PC-3 (cell line): ENCODE results near the gene CHRNA7. TPM values are rescaled to one million over a fixed set of nuclear protein-coding genes. Genes with fewer than 3 reads are reported as not detected.

ENCODE experiments used
- ATAC-seq: fragments of 200-7000 bp; cut with Tn5 transposase; 2 replicates; pipeline ENCODE4 v1.9.1; 2020; ENCODE audit warnings: mild to moderate bottlenecking, moderate library complexity
- BruUV-seq: library from RNA; stranded (reverse); fragments of 400-500 nt; replicated peaks from 2 replicates; lab custom pipeline; 2021; lab: Mats Ljungman, UMichigan
- CTCF ChIA-PET: fragments of 300-600 bp; sonication (Branson Sonifier 250); formaldehyde crosslinking; loops from one replicate; lab custom pipeline; 2022; ENCODE audit warnings: antibody characterized with exemption; lab: Charles Lee
- POLR2A ChIA-PET: fragments of 300-600 bp; sonication (Branson Sonifier 250); formaldehyde crosslinking; loops from one replicate; lab custom pipeline; 2022; ENCODE audit warnings: antibody characterized with exemption; ENCODE audit not compliant: unreplicated experiment; lab: Charles Lee
- DNase-seq: peaks from one replicate; pipeline ENCODE4 v3.0.0-alpha.2; 2015
- H2AFZ ChIP-seq: fragments of 300-600 bp; sonication (generic); 2 replicates; pipeline ENCODE4 v1.6.0; 2016; ENCODE audit warnings: antibody characterized with exemption, low read length
- H3F3A ChIP-seq: fragments of 300-600 bp; sonication (generic); one replicate; pipeline ENCODE4 v1.6.0; 2017; ENCODE audit warnings: antibody characterized with exemption, low read length, control low read depth, mild to moderate bottlenecking; ENCODE audit not compliant: unreplicated experiment
- H3K27ac ChIP-seq: fragments of 300-600 bp; sonication (generic); 2 replicates; pipeline ENCODE4 v1.5.1; 2016; ENCODE audit warnings: mild to moderate bottlenecking, low read length
- H3K27me3 ChIP-seq: fragments of 300-600 bp; sonication (generic); 2 replicates; pipeline ENCODE4 v1.6.1; 2016; ENCODE audit warnings: low read length, mixed read lengths
- H3K36me3 ChIP-seq: fragments of 300-600 bp; sonication (generic); 2 replicates; pipeline ENCODE4 v1.6.1; 2016; ENCODE audit warnings: low read depth, mixed run types, low read length, mixed read lengths
- H3K4me1 ChIP-seq: fragments of 300-600 bp; sonication (generic); 2 replicates; pipeline ENCODE4 v1.5.1; 2016; ENCODE audit warnings: low read length; ENCODE audit not compliant: insufficient read depth
- H3K4me2 ChIP-seq: fragments of 300-600 bp; sonication (generic); 2 replicates; pipeline ENCODE4 v1.6.0; 2016; ENCODE audit warnings: low read length
- H3K4me3 ChIP-seq: fragments of 300-600 bp; sonication (generic); 2 replicates; pipeline ENCODE4 v1.5.1; 2016; ENCODE audit warnings: mild to moderate bottlenecking, low read length, mixed read lengths
- H3K79me2 ChIP-seq: fragments of 300-600 bp; sonication (generic); 2 replicates; pipeline ENCODE4 v1.6.1; 2017; ENCODE audit warnings: low read length, mixed read lengths
- H3K9ac ChIP-seq: fragments of 300-600 bp; sonication (generic); 2 replicates; pipeline ENCODE4 v1.6.0; 2016; ENCODE audit warnings: mild to moderate bottlenecking, low read length
- H3K9me2 ChIP-seq: fragments of 300-600 bp; sonication (generic); replicated peaks from 2 replicates; pipeline ENCODE4 v1.6.1; 2016; ENCODE audit warnings: mixed run types, low read length, mixed read lengths
- H3K9me3 ChIP-seq: fragments of 300-600 bp; sonication (generic); 2 replicates; pipeline ENCODE4 v1.6.1; 2016; ENCODE audit warnings: low read length, mixed read lengths
- H4K20me1 ChIP-seq: fragments of 300-600 bp; sonication (generic); 2 replicates; pipeline ENCODE4 v1.6.1; 2016; ENCODE audit warnings: low read length, mixed read lengths
- EZH2 ChIP-seq: fragments of 300-600 bp; sonication (generic); IDR thresholded peaks from one replicate; pipeline ENCODE4 v1.6.1; 2017; ENCODE audit warnings: antibody characterized with exemption, mild to moderate bottlenecking, low read length; ENCODE audit not compliant: unreplicated experiment
- EZH2phosphoT487 ChIP-seq: fragments of 300-600 bp; sonication (generic); IDR thresholded peaks from 2 replicates; pipeline ENCODE4 v1.6.1; 2018; ENCODE audit warnings: mild to moderate bottlenecking, antibody characterized with exemption, low read length, borderline replicate concordance
- intact Hi-C: fragments of 100-400 bp; cut with micrococcal nuclease; formaldehyde crosslinking; loops from 2 replicates; pipeline ENCODE4 v1.9.0; 2023
- total RNA-seq: library from RNA; depleted of rRNA; stranded (reverse); fragments of >200 nt; gene quantifications from 2 replicates; pipeline ENCODE4 v1.2.3, GENCODE V29; 2014
- TF ChIP-seq, protein P1 (sequence below): fragments of 300-600 bp; sonication (generic); conservative IDR thresholded peaks from 2 replicates; pipeline ENCODE4 v1.5.1; 2017; ENCODE audit warnings: antibody characterized with exemption, low read depth, mild to moderate bottlenecking, low read length

The CHRNA7 gene
- total RNA-seq, 1 experiment from 2014 or later, result 0.73 TPM

GRCh38 chr15:32004249-32004648 lies 26.1 kb upstream of the CHRNA7 start:
- H3K36me3 ChIP-seq, result no peaks in the 10 kb centered on the region
- H3K9me3 ChIP-seq, result no peaks in the 10 kb centered on the region
- peaks cover 5% of the 10 kb centered on the region; the same call in 1 of the 2 replicates for H3K27me3 ChIP-seq
- no TSS peak for BruUV-seq
- H3K4me1 ChIP-seq, result no peaks in the 10 kb centered on the region
- H3K4me2 ChIP-seq, result no peak overlapping the region
- no peak overlapping the region for H3K4me3 ChIP-seq
- no peak overlapping the region for H3K27ac ChIP-seq
- ChIA-PET POLR2A (no interaction called here), CTCF (no interaction called here)
- no peak for DNase-seq
- no peak overlapping the region for H2AFZ ChIP-seq
- no peak for TF ChIP-seq EZH2
- TF ChIP-seq, protein P1, sequence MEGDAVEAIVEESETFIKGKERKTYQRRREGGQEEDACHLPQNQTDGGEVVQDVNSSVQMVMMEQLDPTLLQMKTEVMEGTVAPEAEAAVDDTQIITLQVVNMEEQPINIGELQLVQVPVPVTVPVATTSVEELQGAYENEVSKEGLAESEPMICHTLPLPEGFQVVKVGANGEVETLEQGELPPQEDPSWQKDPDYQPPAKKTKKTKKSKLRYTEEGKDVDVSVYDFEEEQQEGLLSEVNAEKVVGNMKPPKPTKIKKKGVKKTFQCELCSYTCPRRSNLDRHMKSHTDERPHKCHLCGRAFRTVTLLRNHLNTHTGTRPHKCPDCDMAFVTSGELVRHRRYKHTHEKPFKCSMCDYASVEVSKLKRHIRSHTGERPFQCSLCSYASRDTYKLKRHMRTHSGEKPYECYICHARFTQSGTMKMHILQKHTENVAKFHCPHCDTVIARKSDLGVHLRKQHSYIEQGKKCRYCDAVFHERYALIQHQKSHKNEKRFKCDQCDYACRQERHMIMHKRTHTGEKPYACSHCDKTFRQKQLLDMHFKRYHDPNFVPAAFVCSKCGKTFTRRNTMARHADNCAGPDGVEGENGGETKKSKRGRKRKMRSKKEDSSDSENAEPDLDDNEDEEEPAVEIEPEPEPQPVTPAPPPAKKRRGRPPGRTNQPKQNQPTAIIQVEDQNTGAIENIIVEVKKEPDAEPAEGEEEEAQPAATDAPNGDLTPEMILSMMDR, result no peak
- TF ChIP-seq EZH2phosphoT487, result no peak
- ATAC-seq, result no peak
- no peaks in the 10 kb centered on the region for H3F3A ChIP-seq
- intact Hi-C loops, result no loop called here
- H3K79me2 ChIP-seq, result no peaks in the 10 kb centered on the region
- H3K9ac ChIP-seq, result no peak overlapping the region
- H3K9me2 ChIP-seq, result no peaks in the 10 kb centered on the region
- H4K20me1 ChIP-seq, result no peaks in the 10 kb centered on the region

DNA sequence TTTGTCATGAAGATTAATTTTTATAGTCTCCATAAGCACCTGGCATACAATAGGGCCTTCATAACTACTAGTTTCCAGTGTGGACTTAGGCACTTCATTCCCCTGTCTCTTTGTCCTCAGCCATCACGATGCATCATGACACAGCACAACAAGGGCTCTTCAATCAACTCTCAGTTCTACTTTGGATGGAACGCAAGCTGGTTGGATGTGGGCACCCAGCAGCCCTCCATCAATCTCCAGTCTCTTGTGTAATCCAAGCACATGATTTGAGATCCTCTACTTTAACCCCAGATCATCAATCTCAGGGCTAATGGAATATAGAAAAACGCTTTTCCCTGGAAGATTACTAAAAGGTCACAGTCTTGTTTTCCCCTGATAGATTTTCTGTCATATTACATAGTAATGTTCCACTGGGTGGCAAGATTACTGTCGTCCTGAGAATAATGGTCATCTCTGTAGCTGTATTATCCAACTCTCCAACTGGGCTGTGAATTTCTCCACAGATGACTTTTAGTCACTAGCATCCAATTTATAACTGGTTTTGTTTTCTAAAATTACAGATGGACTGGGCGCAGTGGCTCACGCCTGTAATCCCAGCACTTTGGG lies 22.9 kb upstream of the CHRNA7 start:
- Histone ChIP-seq H2AFZ (no peak overlapping the region), H3K79me2 (no peaks in the 10 kb centered on the region), H3F3A (no peaks in the 10 kb centered on the region), H4K20me1 (no peaks in the 10 kb centered on the region), H3K27me3 (peaks cover 7% of the 10 kb centered on the region; the same call in 1 of the 2 replicates), H3K9me3 (no peaks in the 10 kb centered on the region), H3K9me2 (no peaks in the 10 kb centered on the region), H3K4me3 (no peak overlapping the region), H3K4me1 (no peaks in the 10 kb centered on the region), H3K36me3 (no peaks in the 10 kb centered on the region), H3K4me2 (no peak overlapping the region), H3K9ac (no peak overlapping the region), H3K27ac (no peak overlapping the region)
- POLR2A ChIA-PET, result no interaction called here
- CTCF ChIA-PET, result no interaction called here
- no peak for ATAC-seq
- TF ChIP-seq, protein P1, result no peak
- no peak for TF ChIP-seq EZH2phosphoT487
- TF ChIP-seq EZH2, result no peak
- intact Hi-C loops, result no loop called here
- BruUV-seq, result no TSS peak
- DNase-seq, result no peak

- Histone ChIP-seq H3F3A (no peaks in the 10 kb centered on the region), H3K4me3 (no peak overlapping the region), H3K27ac (no peak overlapping the region), H2AFZ (no peak overlapping the region), H3K36me3 (no peaks in the 10 kb centered on the region), H3K79me2 (no peaks in the 10 kb centered on the region), H3K9ac (no peak overlapping the region), H3K9me3 (no peaks in the 10 kb centered on the region), H3K9me2 (no peaks in the 10 kb centered on the region), H3K27me3 (peaks cover 37% of the 10 kb centered on the region), H4K20me1 (no peaks in the 10 kb centered on the region), H3K4me2 (no peak overlapping the region), H3K4me1 (no peaks in the 10 kb centered on the region)
- CTCF ChIA-PET, result no interaction called here
- no peak for TF ChIP-seq EZH2
- BruUV-seq, result no TSS peak
- ATAC-seq (no peak), DNase-seq (no peak)
- intact Hi-C loops, result no loop called here
- POLR2A ChIA-PET, result no interaction called here
Measured at GRCh38 chr15:32014953-32015352, 15.4 kb upstream of the CHRNA7 start.
